ENCODE results near the gene BRD9.

The BRD9 gene

DNA sequence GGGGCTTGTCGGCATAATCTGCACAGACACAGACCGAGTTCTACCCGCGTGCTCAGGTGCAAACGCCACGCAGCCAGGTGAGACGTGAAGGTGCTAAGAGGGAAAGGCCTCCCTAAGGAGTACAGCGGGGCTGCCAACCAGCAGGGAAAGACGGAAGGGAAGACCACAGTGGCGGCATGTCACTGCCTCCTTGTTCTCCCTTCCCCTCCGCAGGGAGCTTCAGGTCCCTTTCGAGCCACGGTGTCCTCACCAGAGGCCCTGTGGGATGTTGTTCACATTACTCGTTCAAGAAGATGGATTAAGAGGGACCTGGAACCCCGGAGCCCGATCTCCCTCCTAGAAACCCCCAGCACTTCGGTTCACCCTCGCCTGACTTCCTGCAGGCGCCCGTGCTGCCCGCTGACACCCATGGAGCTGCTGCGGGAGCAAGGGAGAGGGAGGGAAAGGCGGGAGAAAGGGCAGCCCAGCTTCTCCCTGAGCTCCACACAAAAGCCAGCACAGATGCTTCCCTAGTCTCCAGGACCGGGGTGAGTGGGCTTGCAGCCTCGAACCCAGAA is 686 bp downstream of the BRD9 start:
- DNase-seq (ENCODE audit: extremely low read depth, low read depth), result no peak

DNA sequence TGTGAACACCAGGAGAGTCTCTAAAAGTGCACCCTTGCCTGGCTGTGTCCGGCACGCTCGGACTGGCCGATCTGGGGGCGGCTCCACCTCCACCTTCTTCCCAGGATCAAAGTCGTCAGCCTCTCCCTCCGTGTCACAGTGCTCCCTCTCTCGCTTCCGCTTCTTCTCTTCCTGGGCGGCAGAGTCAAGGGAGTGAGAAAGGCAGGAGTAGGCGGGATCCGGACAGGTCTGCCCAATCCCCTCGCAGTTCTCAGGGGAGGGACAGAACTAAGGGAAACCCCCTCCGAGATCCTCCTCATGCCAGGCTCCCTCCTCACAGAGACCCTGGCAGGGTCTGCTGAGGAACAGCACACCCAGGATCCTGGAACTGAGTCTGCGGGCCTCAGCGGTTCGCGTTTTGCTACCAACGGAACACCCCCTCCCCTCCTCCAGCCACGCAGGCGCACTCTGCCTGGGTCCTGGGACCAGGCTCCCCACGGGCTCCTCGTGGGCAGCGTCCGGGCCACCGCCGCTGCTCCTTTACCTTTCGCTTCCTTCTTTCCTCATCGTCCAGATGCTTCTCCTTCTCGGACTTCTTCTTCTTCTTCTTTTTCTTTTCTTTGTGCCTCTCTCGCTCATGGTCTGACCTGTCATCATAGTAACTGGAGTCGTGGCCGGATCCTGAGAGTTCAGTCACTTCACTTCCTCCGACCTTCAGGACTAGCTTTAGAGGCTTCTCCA is 1.3 kb downstream of the BRD9 start:
- DNase-seq (ENCODE audit: extremely low read depth, low read depth), result no peak
- TF ChIP-seq, protein P1, sequence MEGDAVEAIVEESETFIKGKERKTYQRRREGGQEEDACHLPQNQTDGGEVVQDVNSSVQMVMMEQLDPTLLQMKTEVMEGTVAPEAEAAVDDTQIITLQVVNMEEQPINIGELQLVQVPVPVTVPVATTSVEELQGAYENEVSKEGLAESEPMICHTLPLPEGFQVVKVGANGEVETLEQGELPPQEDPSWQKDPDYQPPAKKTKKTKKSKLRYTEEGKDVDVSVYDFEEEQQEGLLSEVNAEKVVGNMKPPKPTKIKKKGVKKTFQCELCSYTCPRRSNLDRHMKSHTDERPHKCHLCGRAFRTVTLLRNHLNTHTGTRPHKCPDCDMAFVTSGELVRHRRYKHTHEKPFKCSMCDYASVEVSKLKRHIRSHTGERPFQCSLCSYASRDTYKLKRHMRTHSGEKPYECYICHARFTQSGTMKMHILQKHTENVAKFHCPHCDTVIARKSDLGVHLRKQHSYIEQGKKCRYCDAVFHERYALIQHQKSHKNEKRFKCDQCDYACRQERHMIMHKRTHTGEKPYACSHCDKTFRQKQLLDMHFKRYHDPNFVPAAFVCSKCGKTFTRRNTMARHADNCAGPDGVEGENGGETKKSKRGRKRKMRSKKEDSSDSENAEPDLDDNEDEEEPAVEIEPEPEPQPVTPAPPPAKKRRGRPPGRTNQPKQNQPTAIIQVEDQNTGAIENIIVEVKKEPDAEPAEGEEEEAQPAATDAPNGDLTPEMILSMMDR (IDR thresholded peaks at IDR 0.05; ENCODE audit: low read depth, low read length), result no peak

More for the DNA sequence above, 686 bp downstream of the BRD9 start:
- TF ChIP-seq, protein P1 (IDR thresholded peaks at IDR 0.05; ENCODE audit: low read depth, low read length), result no peak

DNA sequence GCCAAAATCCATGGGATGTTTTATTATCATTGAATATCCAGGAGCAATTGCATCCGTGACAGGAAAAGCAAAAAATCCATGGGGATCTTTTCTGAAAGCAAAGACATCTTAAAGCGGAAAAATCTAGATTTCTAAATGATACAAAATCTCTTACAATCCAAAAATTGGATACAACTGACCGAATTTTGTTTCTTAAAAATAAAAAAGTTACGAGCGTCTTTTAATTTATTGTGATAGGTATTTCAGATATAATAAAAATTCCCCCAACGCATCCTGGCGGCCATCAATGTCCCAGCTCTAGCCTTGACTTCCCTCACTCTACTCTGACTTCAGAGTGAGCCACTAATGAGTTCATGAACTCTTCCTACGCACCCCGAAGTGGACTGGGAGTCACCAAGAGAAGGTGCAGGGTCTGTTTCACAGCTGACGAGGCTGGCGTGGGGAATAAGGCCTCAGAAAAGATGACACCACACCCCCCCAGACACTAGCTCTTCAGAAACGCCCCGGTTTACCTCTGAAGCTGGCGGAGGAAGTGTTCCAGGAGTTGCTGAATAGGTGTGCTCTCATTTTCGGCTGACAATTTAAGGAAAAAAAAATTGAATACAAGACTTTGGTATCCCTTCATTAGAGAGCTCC is 3.4 kb downstream of the BRD9 start:
- TF ChIP-seq, protein P1 (IDR thresholded peaks at IDR 0.05; ENCODE audit: low read depth, low read length), result no peak
- DNase-seq (ENCODE audit: extremely low read depth, low read depth), result no peak

DNA sequence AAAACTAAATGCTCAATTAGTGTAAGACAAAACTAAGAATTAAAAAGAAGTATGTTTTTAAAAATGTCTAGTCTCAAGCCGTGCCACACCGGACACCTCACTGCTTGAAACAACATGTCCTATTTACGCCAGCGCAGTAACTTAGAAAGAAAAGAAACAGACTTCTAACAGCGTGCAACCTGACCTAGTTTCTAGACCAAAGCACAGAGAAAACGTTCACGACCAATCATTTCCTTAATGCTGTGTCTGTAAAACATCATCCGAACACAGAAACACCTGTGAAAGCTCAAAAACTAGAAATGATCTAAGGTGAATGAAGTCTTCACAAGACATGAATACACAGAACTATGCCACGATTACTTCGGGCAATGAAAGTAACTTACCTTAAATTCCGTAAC is 4.0 kb downstream of the BRD9 start:
- TF ChIP-seq, protein P1 (IDR thresholded peaks at IDR 0.05; ENCODE audit: low read depth, low read length), result no peak
- DNase-seq (ENCODE audit: extremely low read depth, low read depth), result no peak

DNA sequence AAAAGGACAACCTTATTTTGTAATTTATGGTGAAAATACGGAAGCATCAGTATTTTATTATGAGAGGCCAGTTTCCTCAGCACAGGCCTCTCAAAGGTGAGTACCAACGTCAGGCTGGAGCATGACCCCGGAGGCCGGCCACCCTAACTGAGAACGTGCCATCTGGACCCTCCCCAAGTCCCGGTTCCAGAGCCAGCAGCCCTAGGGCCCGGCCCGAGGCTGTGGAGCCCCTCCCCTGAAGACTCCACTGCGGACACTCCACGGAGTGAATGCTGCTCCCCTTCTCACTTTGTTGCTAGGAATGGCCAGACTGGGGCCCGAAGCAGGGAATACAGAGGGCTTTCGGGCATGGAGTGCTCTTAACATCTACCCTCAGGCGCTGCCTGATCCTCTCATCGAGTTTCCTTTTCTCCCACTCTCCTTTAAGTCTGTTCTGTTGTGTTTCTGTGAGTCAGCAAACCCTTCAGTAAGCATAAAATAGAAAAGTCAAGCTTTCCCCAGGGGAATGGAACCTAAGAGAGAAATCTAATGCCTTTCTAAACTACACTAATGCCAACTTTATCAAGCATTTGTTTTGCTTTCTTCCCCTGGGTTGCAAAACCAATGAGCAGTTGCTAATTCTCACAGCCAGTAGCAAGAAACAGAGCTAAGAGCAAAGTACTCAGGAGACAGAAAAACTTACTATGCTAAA is 4.5 kb downstream of the BRD9 start:
- DNase-seq (ENCODE audit: extremely low read depth, low read depth), result no peak
- TF ChIP-seq, protein P1 (IDR thresholded peaks at IDR 0.05; ENCODE audit: low read depth, low read length), result no peak

DNA sequence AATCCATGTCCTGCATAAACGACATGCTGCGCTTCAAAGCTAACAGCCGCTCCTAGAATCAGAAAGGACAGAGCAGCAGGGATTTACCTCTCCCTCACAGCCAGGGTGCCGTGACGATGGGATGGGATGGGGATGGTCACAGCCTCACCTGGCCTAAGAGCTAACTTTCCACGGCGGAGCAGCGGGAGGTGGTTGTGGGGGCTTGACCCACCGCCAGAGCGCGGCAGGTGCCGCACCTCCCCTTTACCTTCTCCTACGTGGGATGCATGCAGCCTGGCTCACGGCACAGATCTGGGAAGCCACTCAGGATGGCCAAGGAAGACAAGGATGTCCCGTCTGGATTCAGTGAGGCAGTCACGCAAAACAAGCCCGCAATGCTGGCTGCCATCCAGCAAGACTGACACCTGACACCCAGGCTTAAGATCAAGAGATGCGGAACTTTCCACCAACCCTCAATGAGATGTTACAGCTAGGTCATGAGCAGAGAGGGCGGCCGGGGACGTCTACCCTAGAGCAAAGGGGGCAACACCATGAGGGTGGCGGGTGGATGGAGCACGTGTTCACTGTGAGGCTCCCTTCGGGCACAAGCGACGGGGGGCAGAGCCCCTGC is 5.8 kb downstream of the BRD9 start:
- TF ChIP-seq, protein P1 (IDR thresholded peaks at IDR 0.05; ENCODE audit: low read depth, low read length), result no peak
- no peak for DNase-seq (ENCODE audit: extremely low read depth, low read depth)
